Endothelial cell of umbilical vein (primary cell): ENCODE data around the gene KCNMA1. TPM values are rescaled to one million over a fixed set of nuclear protein-coding genes. Genes with fewer than 3 reads are reported as not detected.

Experiments used
- BruUV-seq: library from RNA; stranded (reverse); fragments of 400-500 nt; replicated peaks from 2 replicates; lab custom pipeline; 2021; lab: Mats Ljungman, UMichigan
- CTCF ChIA-PET: fragments of 300-600, 350-600 bp; sonication (Branson Sonifier 250); formaldehyde crosslinking; loops from one replicate; lab custom pipeline; 2021; ENCODE audit warnings: antibody characterized with exemption, inconsistent platforms; lab: Charles Lee
- POLR2A ChIA-PET: fragments of 300-600, 350-600 bp; sonication (Branson Sonifier 250); formaldehyde crosslinking; loops from one replicate; lab custom pipeline; 2021; ENCODE audit warnings: antibody characterized with exemption, inconsistent platforms; lab: Charles Lee
- DNase-seq: peaks from one replicate; pipeline ENCODE4 v3.0.0-alpha.2; 2011; ENCODE audit warnings: low read depth, low spot score
- FAIRE-seq: peaks from 2 replicates; lab custom pipeline; 2011; peaks lifted over from hg19 to GRCh38; lab: Jason Lieb, UNC
- H2AFZ ChIP-seq: 2 replicates; pipeline ENCODE4 v1.6.0; 2012; ENCODE audit warnings: low read depth, low read length, control low read depth, inconsistent platforms
- H3K27ac ChIP-seq: 2 replicates; pipeline ENCODE4 v1.5.1; 2011; ENCODE audit warnings: low read depth, mild to moderate bottlenecking, control low read depth, low read length, moderate library complexity; ENCODE audit not compliant: insufficient read depth
- H3K27me3 ChIP-seq, 2 experiments: 2 replicates each; pipeline versions ENCODE4 v1.6.0 to v1.6.1; 2011; ENCODE audit warnings: low read length in 2 of 2, mixed read lengths in 1 of 2; ENCODE audit not compliant: control insufficient read depth in 2 of 2, insufficient read depth in 2 of 2
- H3K36me3 ChIP-seq, 2 experiments: 2 replicates in 1 of 2; 3 replicates in 1 of 2; pipeline ENCODE4 v1.5.1; 2011; ENCODE audit warnings: low read length in 2 of 2, mild to moderate bottlenecking in 1 of 2, moderate library complexity in 1 of 2; ENCODE audit not compliant: control insufficient read depth in 2 of 2, insufficient read depth in 2 of 2; ENCODE audit errors: extremely low read depth in 1 of 2
- H3K4me1 ChIP-seq: 3 replicates; pipeline ENCODE4 v1.5.1; 2011; ENCODE audit warnings: mild to moderate bottlenecking, low read length; ENCODE audit not compliant: control insufficient read depth, insufficient read depth; ENCODE audit errors: extremely low read depth
- H3K4me2 ChIP-seq: 2 replicates; pipeline ENCODE4 v1.6.1; 2011; ENCODE audit warnings: low read length, control low read depth, mixed read lengths; ENCODE audit not compliant: insufficient read depth
- H3K4me3 ChIP-seq, 3 experiments: fragments of 200-600 bp in 1 of 3; sonication (generic), shearing (Covaris generic) in 1 of 3; replicated peaks in 1 of 3; 2 replicates each; pipeline ENCODE4 v1.5.1; 2011 to 2016; ENCODE audit warnings: control low read depth in 3 of 3, low read length in 3 of 3, mild to moderate bottlenecking in 2 of 3, inconsistent platforms in 1 of 3, low read depth in 1 of 3, moderate library complexity in 1 of 3; ENCODE audit not compliant: insufficient read depth in 1 of 3
- H3K79me2 ChIP-seq: 2 replicates; pipeline ENCODE4 v1.6.0; 2012; ENCODE audit warnings: low read length, inconsistent platforms; ENCODE audit not compliant: control insufficient read depth, insufficient read depth
- H3K9ac ChIP-seq: replicated peaks from 2 replicates; pipeline ENCODE3; 2011; ENCODE audit warnings: low read length, control low read depth; ENCODE audit not compliant: insufficient read depth; ENCODE audit errors: extremely low read depth
- H3K9me1 ChIP-seq: replicated peaks from 3 replicates; pipeline ENCODE4 v1.6.0; 2011; ENCODE audit warnings: mild to moderate bottlenecking, low read length; ENCODE audit not compliant: control insufficient read depth, insufficient read depth; ENCODE audit errors: extremely low read depth
- H3K9me3 ChIP-seq: replicated peaks from 2 replicates; pipeline ENCODE4 v1.5.1; 2012; ENCODE audit warnings: low read length, inconsistent platforms; ENCODE audit not compliant: control insufficient read depth, insufficient read depth
- H4K20me1 ChIP-seq: replicated peaks from 2 replicates; pipeline ENCODE3; 2011; ENCODE audit warnings: mild to moderate bottlenecking, low read length; ENCODE audit not compliant: control insufficient read depth, insufficient read depth; ENCODE audit errors: extremely low read depth
- CTCF ChIP-seq, 2 donors: IDR thresholded peaks; 1 replicate in 1 of 2; 2 replicates in 1 of 2; pipeline ENCODE4 v1.5.1; 2011; ENCODE audit warnings: low read length in 2 of 2, mild to moderate bottlenecking in 2 of 2, moderate library complexity in 2 of 2, control low read depth in 1 of 2, inconsistent platforms in 1 of 2, low read depth in 1 of 2; ENCODE audit not compliant: insufficient read depth in 1 of 2; ENCODE audit errors: extremely low read depth in 1 of 2
- EZH2 ChIP-seq: IDR thresholded peaks from 2 replicates; pipeline ENCODE4 v1.6.1; 2012; ENCODE audit warnings: borderline replicate concordance, low read depth, mild to moderate bottlenecking, moderate library complexity, low read length, inconsistent platforms; ENCODE audit not compliant: severe bottlenecking
- FOS ChIP-seq: IDR thresholded peaks from 2 replicates; pipeline ENCODE4 v1.6.1; 2011; ENCODE audit warnings: mild to moderate bottlenecking, low read length, moderate library complexity, borderline replicate concordance; ENCODE audit not compliant: insufficient read depth
- GATA2 ChIP-seq: IDR thresholded peaks from 2 replicates; pipeline ENCODE4 v1.7.0; 2011; ENCODE audit warnings: low read depth, mild to moderate bottlenecking, moderate library complexity, mixed read lengths, low read length; ENCODE audit not compliant: insufficient read length, insufficient read depth
- JUN ChIP-seq: IDR thresholded peaks from 2 replicates; pipeline ENCODE4 v1.6.1; 2011; ENCODE audit warnings: borderline replicate concordance, low read depth; ENCODE audit not compliant: insufficient read length, insufficient read depth
- MAX ChIP-seq: IDR thresholded peaks from 2 replicates; pipeline ENCODE4 v1.6.1; 2011; ENCODE audit not compliant: insufficient read depth, insufficient read length
- MYC ChIP-seq: IDR thresholded peaks from one replicate; pipeline ENCODE4 v1.6.1; 2011; ENCODE audit warnings: mild to moderate bottlenecking, low read depth, low read length
- POLR2A ChIP-seq: IDR thresholded peaks from 2 replicates; pipeline ENCODE4 v1.6.1; 2012; ENCODE audit warnings: low read depth, mild to moderate bottlenecking, control low read depth, low read length
- POLR2AphosphoS5 ChIP-seq: IDR thresholded peaks from 2 replicates; pipeline ENCODE4 v1.6.1; 2012; ENCODE audit warnings: low read depth, mild to moderate bottlenecking, control low read depth, low read length, moderate library complexity; ENCODE audit not compliant: insufficient read depth
- dilution Hi-C: fragments of 300-500 bp; cut with MboI; formaldehyde crosslinking; loops from one replicate; pipeline ENCODE4 v1.15.0; 2019; ENCODE audit warnings: low sequenced_read_pairs; ENCODE audit not compliant: extremely low pct_ligation_motif_present
- intact Hi-C: fragments of 100-400 bp; cut with micrococcal nuclease; formaldehyde crosslinking; loops from one replicate; pipeline ENCODE4 v1.10.0; 2022
- polyA plus RNA-seq, 4 experiments: library from polyadenylated mRNA; depleted of rRNA in 3 of 4; stranded (reverse) in 3 of 4; unstranded in 1 of 4; fragments of >200 nt; gene quantifications; 2 replicates each; pipeline versions ENCODE4 v1.2.1 to v1.2.3, GENCODE V29; 2011 to 2012; ENCODE audit warnings: missing spikeins in 1 of 4
- total RNA-seq: library from RNA; stranded (reverse); gene quantifications from 2 replicates; pipeline ENCODE4 v1.2.3, GENCODE V29; 2021

Gene KCNMA1
- total and polyA plus RNA-seq, 2 donors (not counting 3 experiments of a cell fraction or from before 2014, with no cell fraction given): 0.10 to 0.82 TPM

GRCh38 chr10:77090381-77091356 lies 546.9 kb downstream of the KCNMA1 start:
- no peak overlapping the region for H3K9ac ChIP-seq
- H4K20me1 ChIP-seq: no peaks in the 10 kb centered on the region
- H3K9me3 ChIP-seq: no peaks in the 10 kb centered on the region
- no peak for TF ChIP-seq MAX
- TF ChIP-seq GATA2: no peak
- TF ChIP-seq POLR2AphosphoS5: no peak
- TF ChIP-seq MYC: no peak
- TF ChIP-seq EZH2: no peak
- TF ChIP-seq FOS: no peak
- TF ChIP-seq CTCF (IDR thresholded peaks at IDR 0.05; ENCODE audit: extremely low read depth in 1 of 2, insufficient read depth in 1 of 2, low read depth in 1 of 2, low read length in 2 of 2): no peak
- no peak for TF ChIP-seq POLR2A
- no peak for TF ChIP-seq JUN
- H3K79me2 ChIP-seq: no peaks in the 10 kb centered on the region
- FAIRE-seq: no peak
- ChIA-PET CTCF (no interaction called here), POLR2A (no interaction called here)
- no TSS peak for BruUV-seq
- DNase-seq: no peak
- H3K4me1 ChIP-seq: no peaks in the 10 kb centered on the region
- no peak overlapping the region for H3K4me2 ChIP-seq
- dilution Hi-C loops: no loop called here
- no peak overlapping the region for H2AFZ ChIP-seq
- intact Hi-C loops: no loop called here
- H3K4me3 ChIP-seq: no peak overlapping the region
- H3K27ac ChIP-seq: no peak overlapping the region
- H3K36me3 ChIP-seq: no peaks in the 10 kb centered on the region
- H3K27me3 ChIP-seq: no peaks in the 10 kb centered on the region
- no peaks in the 10 kb centered on the region for H3K9me1 ChIP-seq
